Naive thymus-derived CD4-positive, alpha-beta T cell (primary cell): ENCODE data around the gene ABCG8. TPM values are rescaled to one million over a fixed set of nuclear protein-coding genes. Genes with fewer than 3 reads are reported as not detected.

Experiments
- ATAC-seq: fragments of 150-1000 bp; cut with Tn5 transposase; 2 replicates; pipeline ENCODE4 v1.10.0; 2021; ENCODE audit warnings: mild to moderate bottlenecking, moderate library complexity
- CTCF ChIA-PET: fragments of 350-600 bp; sonication (Branson Sonifier 250); formaldehyde crosslinking; loops from one replicate; lab custom pipeline; 2021; ENCODE audit warnings: antibody characterized with exemption; lab: Charles Lee
- POLR2A ChIA-PET: fragments of 350-600 bp; sonication (Branson Sonifier 250); formaldehyde crosslinking; loops from one replicate; lab custom pipeline; 2021; ENCODE audit warnings: antibody characterized with exemption, inconsistent platforms; lab: Charles Lee
- DNase-seq, 9 donors: peaks; one replicate each; pipeline versions ENCODE4 v3.0.0 to v3.0.0-alpha.2; 2020 to 2022; ENCODE audit warnings: mixed read lengths in 1 of 9
- H3K27ac ChIP-seq: one replicate; pipeline ENCODE4 v1.7.0; 2013; ENCODE audit warnings: mild to moderate bottlenecking, low read depth, low read length, moderate library complexity
- H3K27me3 ChIP-seq, 2 donors: one replicate each; pipeline ENCODE4 v1.7.0; 2013; ENCODE audit warnings: low read length in 2 of 2, mild to moderate bottlenecking in 2 of 2, moderate library complexity in 2 of 2; ENCODE audit not compliant: control insufficient read depth in 2 of 2, insufficient read depth in 2 of 2
- H3K36me3 ChIP-seq, 3 experiments: 1 replicate in 2 of 3; 2 replicates in 1 of 3; pipeline ENCODE4 v1.7.0; 2013; ENCODE audit warnings: low read length in 3 of 3, mild to moderate bottlenecking in 3 of 3, moderate library complexity in 1 of 3; ENCODE audit not compliant: insufficient read depth in 3 of 3, control insufficient read depth in 2 of 3
- H3K4me1 ChIP-seq, 2 donors: one replicate each; pipeline ENCODE4 v1.7.0; 2013; ENCODE audit warnings: low read length in 2 of 2, mild to moderate bottlenecking in 2 of 2, moderate library complexity in 1 of 2; ENCODE audit not compliant: control insufficient read depth in 2 of 2, insufficient read depth in 2 of 2
- H3K4me3 ChIP-seq: 2 replicates; pipeline ENCODE4 v1.7.0; 2013; ENCODE audit warnings: mild to moderate bottlenecking, low read length
- H3K9me3 ChIP-seq, 3 experiments: 1 replicate in 2 of 3; 2 replicates in 1 of 3; pipeline ENCODE4 v1.7.0; 2013; ENCODE audit warnings: low read length in 3 of 3; ENCODE audit not compliant: control insufficient read depth in 2 of 3
- H3K27ac Mint-ChIP-seq, 9 donors: one replicate each; pipeline ENCODE4 v1.8.0; 2020 to 2022; ENCODE audit warnings: mixed read lengths in 9 of 9, mild to moderate bottlenecking in 8 of 9, moderate library complexity in 5 of 9, inconsistent platforms in 2 of 9
- H3K27me3 Mint-ChIP-seq, 5 donors: one replicate each; pipeline ENCODE4 v1.8.0; 2021 to 2022; ENCODE audit warnings: mixed read lengths in 5 of 5, mild to moderate bottlenecking in 1 of 5
- H3K36me3 Mint-ChIP-seq, 5 donors: one replicate each; pipeline ENCODE4 v1.8.0; 2020 to 2022; ENCODE audit warnings: mixed read lengths in 5 of 5, mild to moderate bottlenecking in 3 of 5, inconsistent platforms in 1 of 5
- H3K4me1 Mint-ChIP-seq, 7 donors: one replicate each; pipeline ENCODE4 v1.8.0; 2020 to 2022; ENCODE audit warnings: mixed read lengths in 7 of 7, mild to moderate bottlenecking in 3 of 7, inconsistent platforms in 1 of 7
- H3K4me3 Mint-ChIP-seq, 10 donors: one replicate each; pipeline ENCODE4 v1.8.0; 2020 to 2022; ENCODE audit warnings: mild to moderate bottlenecking in 10 of 10, mixed read lengths in 10 of 10, moderate library complexity in 6 of 10, inconsistent platforms in 2 of 10
- H3K9me3 Mint-ChIP-seq, 11 donors: one replicate each; pipeline ENCODE4 v1.8.0; 2020 to 2022; ENCODE audit warnings: mixed read lengths in 11 of 11, mild to moderate bottlenecking in 4 of 11, inconsistent platforms in 1 of 11, moderate library complexity in 1 of 11
- intact Hi-C, 2 donors: fragments of 100-400 bp; cut with micrococcal nuclease; formaldehyde crosslinking; loops; one replicate each; pipeline ENCODE4 v1.15.1; 2023
- polyA plus RNA-seq, 2 donors: library from polyadenylated mRNA; unstranded; fragments of 300-500 nt; fragmentation: Illumina TruSeq; gene quantifications; one replicate each; pipeline ENCODE4 v1.2.3, GENCODE V29; 2021
- total RNA-seq, 6 experiments: library from RNA in 5 of 6; stranded (reverse) in 5 of 6; gene quantifications; 1 replicate in 5 of 6; 2 replicates in 1 of 6; pipeline ENCODE4 v1.2.3 and lab custom pipeline; 2021 to 2026

Gene ABCG8
- total and polyA plus RNA-seq, 7 experiments from 2014 or later: 0.11 TPM; not detected in 6

DNA sequence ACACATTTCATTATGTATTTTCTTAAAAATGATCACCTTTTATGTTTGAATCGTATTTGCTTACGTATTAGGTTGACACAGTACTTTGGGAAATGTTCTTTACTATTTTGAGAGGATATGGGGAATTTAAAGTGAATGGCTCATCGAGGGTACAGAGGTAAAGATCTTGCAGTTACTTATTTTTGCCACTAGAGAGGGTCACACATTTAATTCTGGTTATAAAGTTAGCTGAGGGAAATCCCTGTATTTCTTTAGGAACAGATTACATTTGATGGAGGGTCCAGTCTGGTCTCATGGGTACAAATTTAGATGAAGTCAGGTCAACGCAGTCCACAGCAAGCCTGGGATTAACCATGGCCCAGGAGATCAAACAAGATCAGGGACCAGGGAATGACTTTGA, 40.5 kb upstream of the ABCG8 start:
- Mint-ChIP-seq H3K4me3 (no peak overlapping the region), H3K27ac (no peak overlapping the region), H3K4me1 (peaks cover 0 to 2% (median 0%) of the 10 kb centered on the region in 7 donors), H3K9me3 (no peaks in the 10 kb centered on the region), H3K36me3 (peaks cover 0 to 38% (median 11%) of the 10 kb centered on the region in 5 donors), H3K27me3 (no peaks in the 10 kb centered on the region)
- no peaks in the 10 kb centered on the region for H3K4me1 ChIP-seq
- no peaks in the 10 kb centered on the region for H3K27me3 ChIP-seq
- H3K27ac ChIP-seq: no peak overlapping the region
- no peaks in the 10 kb centered on the region for H3K9me3 ChIP-seq
- DNase-seq (no peak), ATAC-seq (no peak)
- no peaks in the 10 kb centered on the region for H3K36me3 ChIP-seq
- intact Hi-C loops: no loop called here
- POLR2A ChIA-PET: no interaction called here
- CTCF ChIA-PET: no interaction called here
- H3K4me3 ChIP-seq: no peak overlapping the region

DNA sequence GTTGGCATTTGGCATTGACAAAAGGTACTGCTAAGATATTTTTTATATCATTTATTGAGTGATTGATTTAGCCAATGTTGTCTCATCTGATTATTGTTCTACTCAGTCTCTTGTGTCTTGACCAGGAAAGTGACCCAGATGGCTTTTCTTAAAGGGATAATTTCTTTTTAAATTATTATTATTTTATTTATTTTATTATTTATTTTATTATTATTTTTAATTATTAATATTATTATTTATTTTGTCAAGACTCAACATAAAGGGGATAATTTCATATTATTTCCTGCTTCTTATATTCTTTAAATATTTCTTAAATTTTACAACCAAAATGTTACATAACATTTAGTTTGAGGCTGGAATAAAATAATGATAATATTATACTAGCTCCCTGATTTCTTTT, 37.9 kb upstream of the ABCG8 start:
- Mint-ChIP-seq H3K36me3 (peaks cover 0 to 27% (median 6%) of the 10 kb centered on the region in 5 donors), H3K27ac (no peak overlapping the region), H3K27me3 (no peaks in the 10 kb centered on the region), H3K4me1 (no peaks in the 10 kb centered on the region), H3K4me3 (no peak overlapping the region), H3K9me3 (no peaks in the 10 kb centered on the region)
- no peak overlapping the region for H3K4me3 ChIP-seq
- no peak overlapping the region for H3K27ac ChIP-seq
- no peak for ATAC-seq
- ChIA-PET POLR2A (no interaction called here), CTCF (no interaction called here)
- no peak for DNase-seq
- H3K36me3 ChIP-seq: no peaks in the 10 kb centered on the region
- H3K4me1 ChIP-seq: no peaks in the 10 kb centered on the region
- H3K9me3 ChIP-seq: no peaks in the 10 kb centered on the region
- intact Hi-C loops: no loop called here
- H3K27me3 ChIP-seq: no peaks in the 10 kb centered on the region

DNA sequence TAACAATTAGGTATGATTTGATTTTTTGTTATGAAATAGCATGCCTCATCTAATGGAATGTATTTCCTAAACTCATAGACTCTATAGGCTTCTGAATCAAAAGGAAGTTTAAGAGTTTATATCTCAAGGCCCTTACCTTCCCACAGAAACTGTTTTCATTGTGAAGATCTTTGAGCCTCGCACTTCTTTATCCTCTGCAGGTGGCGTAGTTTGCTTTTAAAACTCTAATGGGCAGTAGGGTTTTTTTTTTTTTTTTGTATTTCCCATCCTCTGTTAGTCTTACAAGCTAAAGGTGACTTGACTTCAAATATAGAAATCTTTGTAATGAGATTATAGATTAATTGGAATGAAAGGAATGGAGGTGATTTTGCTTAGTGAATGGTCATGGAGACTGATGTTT, 36.6 kb upstream of the ABCG8 start:
- ChIA-PET POLR2A (no interaction called here), CTCF (no interaction called here)
- intact Hi-C loops: no loop called here
- Mint-ChIP-seq H3K27ac (no peak overlapping the region), H3K9me3 (no peaks in the 10 kb centered on the region), H3K4me3 (no peak overlapping the region), H3K36me3 (peaks cover 0 to 21% (median 6%) of the 10 kb centered on the region in 5 donors), H3K4me1 (no peaks in the 10 kb centered on the region), H3K27me3 (no peaks in the 10 kb centered on the region)
- no peaks in the 10 kb centered on the region for H3K27me3 ChIP-seq
- H3K4me1 ChIP-seq: no peaks in the 10 kb centered on the region
- no peak overlapping the region for H3K27ac ChIP-seq
- DNase-seq: no peak
- H3K36me3 ChIP-seq: no peaks in the 10 kb centered on the region
- no peak for ATAC-seq
- no peaks in the 10 kb centered on the region for H3K9me3 ChIP-seq
- no peak overlapping the region for H3K4me3 ChIP-seq

- no peaks in the 10 kb centered on the region for H3K27me3 Mint-ChIP-seq
- no peaks in the 10 kb centered on the region for H3K9me3 Mint-ChIP-seq
- intact Hi-C loops: no loop called here
- ChIA-PET CTCF (no interaction called here), POLR2A (no interaction called here)
- ATAC-seq (no peak), DNase-seq (no peak)
- no peaks in the 10 kb centered on the region for H3K4me1 Mint-ChIP-seq
- Histone ChIP-seq H3K9me3 (no peaks in the 10 kb centered on the region), H3K4me3 (no peak overlapping the region), H3K36me3 (no peaks in the 10 kb centered on the region), H3K4me1 (no peaks in the 10 kb centered on the region), H3K27me3 (no peaks in the 10 kb centered on the region), H3K27ac (no peak overlapping the region)
- no peak overlapping the region for H3K27ac Mint-ChIP-seq
- H3K4me3 Mint-ChIP-seq: no peak overlapping the region
- H3K36me3 Mint-ChIP-seq: peaks cover 0 to 20% (median 6%) of the 10 kb centered on the region in 5 donors
These were observed 35.7 kb upstream of the ABCG8 start for GRCh38 chr2:43803113-43803512.

DNA sequence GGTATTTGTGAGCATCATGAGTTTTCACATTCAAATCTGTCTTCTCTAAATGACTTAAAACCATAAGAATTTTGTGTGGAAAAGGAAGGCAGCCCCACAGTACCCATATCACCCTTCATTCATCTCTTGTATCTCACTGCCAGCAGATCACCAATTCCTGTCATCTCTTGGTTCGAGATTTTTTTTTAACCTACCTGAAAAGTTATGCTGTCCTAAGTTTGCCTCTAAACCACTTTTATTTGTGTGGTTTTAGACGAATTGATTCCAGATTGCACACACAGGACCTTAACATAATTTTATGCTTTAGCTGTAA, 32.1 kb upstream of the ABCG8 start:
- no peaks in the 10 kb centered on the region for H3K9me3 ChIP-seq
- ChIA-PET CTCF (no interaction called here), POLR2A (no interaction called here)
- Mint-ChIP-seq H3K36me3 (peaks cover 0 to 23% (median 6%) of the 10 kb centered on the region in 5 donors), H3K27me3 (no peaks in the 10 kb centered on the region), H3K9me3 (no peaks in the 10 kb centered on the region), H3K4me3 (no peak overlapping the region), H3K4me1 (no peaks in the 10 kb centered on the region), H3K27ac (no peak overlapping the region)
- H3K4me3 ChIP-seq: no peak overlapping the region
- DNase-seq: no peak
- H3K36me3 ChIP-seq: no peaks in the 10 kb centered on the region
- no peaks in the 10 kb centered on the region for H3K27me3 ChIP-seq
- H3K4me1 ChIP-seq: no peaks in the 10 kb centered on the region
- ATAC-seq: no peak
- intact Hi-C loops: no loop called here
- no peak overlapping the region for H3K27ac ChIP-seq

- intact Hi-C loops: no loop called here
- Mint-ChIP-seq H3K4me3 (no peak overlapping the region), H3K27ac (no peak overlapping the region), H3K27me3 (no peaks in the 10 kb centered on the region), H3K36me3 (peaks cover 0 to 16% (median 0%) of the 10 kb centered on the region in 5 donors), H3K9me3 (peaks cover 0 to 1% (median 0%) of the 10 kb centered on the region in 11 donors), H3K4me1 (no peaks in the 10 kb centered on the region)
- no peak overlapping the region for H3K27ac ChIP-seq
- H3K27me3 ChIP-seq: no peaks in the 10 kb centered on the region
- H3K4me3 ChIP-seq: no peak overlapping the region
- ChIA-PET POLR2A (no interaction called here), CTCF (no interaction called here)
- no peaks in the 10 kb centered on the region for H3K9me3 ChIP-seq
- H3K4me1 ChIP-seq: no peaks in the 10 kb centered on the region
- H3K36me3 ChIP-seq: no peaks in the 10 kb centered on the region
- ATAC-seq (no peak), DNase-seq (no peak)
These were observed 28.3 kb upstream of the ABCG8 start for GRCh38 chr2:43810452-43810851.

- Histone ChIP-seq H3K9me3 (no peaks in the 10 kb centered on the region), H3K4me1 (no peaks in the 10 kb centered on the region), H3K27me3 (no peaks in the 10 kb centered on the region), H3K36me3 (no peaks in the 10 kb centered on the region), H3K4me3 (no peak overlapping the region), H3K27ac (no peak overlapping the region)
- peaks cover 0 to 14% (median 0%) of the 10 kb centered on the region in 5 donors for H3K36me3 Mint-ChIP-seq
- intact Hi-C loops: no loop called here
- no peak overlapping the region for H3K27ac Mint-ChIP-seq
- DNase-seq (no peak), ATAC-seq (no peak)
- ChIA-PET CTCF (no interaction called here), POLR2A (no interaction called here)
- H3K27me3 Mint-ChIP-seq: no peaks in the 10 kb centered on the region
- no peaks in the 10 kb centered on the region for H3K4me1 Mint-ChIP-seq
- no peak overlapping the region for H3K4me3 Mint-ChIP-seq
- peaks cover 0 to 4% (median 0%) of the 10 kb centered on the region in 11 donors for H3K9me3 Mint-ChIP-seq
These were observed 27.9 kb upstream of the ABCG8 start for GRCh38 chr2:43810888-43811287.
